ENCODE measurements around the gene C9orf85. TPM values are rescaled to one million over a fixed set of nuclear protein-coding genes. Genes with fewer than 3 reads are reported as not detected.
A peak's percentile ranks its signal among the peaks of the same experiment; 100 is the strongest.

C9orf85 gene
- total and polyA plus RNA-seq, 9 of the 15 experiments (the other 6 are each of a cell fraction or from before 2014, with no cell fraction given), result 6.7 to 17.6 (median 13.0) TPM

GRCh38 chr9:72005451-72005850 is 94.0 kb downstream of the C9orf85 start:
- Histone ChIP-seq H3K36me3 (ENCODE audit: control insufficient read depth, insufficient read depth, low read length) (no peaks in the 10 kb centered on the region), H3K27me3 (ENCODE audit: control insufficient read depth in 2 of 2, insufficient read depth in 2 of 2, low read length in 2 of 2) (peaks cover 0 to 14% of the 10 kb centered on the region in 2 experiments; a peak in 2 of 5 replicates), H3K27ac (ENCODE audit: extremely low read depth, low read depth, low read length) (no peak overlapping the region), H3K79me2 (ENCODE audit: control insufficient read depth, insufficient read depth, low read length) (no peaks in the 10 kb centered on the region), H3K4me3 (no peak overlapping the region), H3K4me1 (replicated peaks in 1 of 2; ENCODE audit: control insufficient read depth in 2 of 2, insufficient read depth in 2 of 2, low read length in 2 of 2) (peaks cover 0 to 4% of the 10 kb centered on the region in 2 experiments; a peak in 2 of 5 replicates), H3K4me2 (ENCODE audit: insufficient read depth, low read length) (no peak overlapping the region), H3K9ac (ENCODE audit: insufficient read depth in 1 of 2, low read depth in 2 of 2, low read length in 2 of 2) (no peak overlapping the region), H4K20me1 (replicated peaks; ENCODE audit: control insufficient read depth, insufficient read depth, low read length) (no peaks in the 10 kb centered on the region), H3K9me3 (replicated peaks; ENCODE audit: control insufficient read depth, insufficient read depth, low read depth, low read length) (no peaks in the 10 kb centered on the region), H2AFZ (ENCODE audit: low read depth, low read length) (no peak overlapping the region), H3K9me1 (ENCODE audit: control insufficient read depth, insufficient read depth, low read length) (no peaks in the 10 kb centered on the region)
- TF ChIP-seq NR2C1 (IDR thresholded peaks at IDR 0.05) (no peak), NR2C1 (tag; IDR thresholded peaks at IDR 0.05) (no peak), ZNF316 (IDR thresholded peaks at IDR 0.05) (peak; percentile 32; the same call in 1 of the 2 replicates), ZNF695 (CRISPR knock-in tag; IDR thresholded peaks at IDR 0.05) (no peak), C11orf30 (IDR thresholded peaks at IDR 0.05; ENCODE audit: low read depth) (peak; percentile 9; the same call in 1 of the 2 replicates)
- ATAC-seq, result no peak
- no peak for FAIRE-seq
- DNase-seq (ENCODE audit: extremely low read depth in 1 of 4, low spot score in 3 of 4), result no peak
- in situ Hi-C loops (cut with MboI) (loop anchor here (25.0 kb wide), 1 partner anchor 718 kb away; no protein-coding TSS in a partner anchor), intact Hi-C loops (cut with micrococcal nuclease) (no loop called here)
- no TSS peak for BruUV-seq (replicated peaks)
- CTCF ChIA-PET (ENCODE audit: low intra/inter-chr PET ratio), result no interaction called here
- POLR2A ChIA-PET, result no interaction called here

- Histone ChIP-seq H3K4me2 (ENCODE audit: insufficient read depth, low read length) (no peak overlapping the region), H3K4me3 (no peak overlapping the region), H3K79me2 (ENCODE audit: control insufficient read depth, insufficient read depth, low read length) (no peaks in the 10 kb centered on the region), H3K4me1 (replicated peaks in 1 of 2; ENCODE audit: control insufficient read depth in 2 of 2, insufficient read depth in 2 of 2, low read length in 2 of 2) (peaks cover 0 to 4% of the 10 kb centered on the region in 2 experiments; a peak in 2 of 5 replicates), H4K20me1 (replicated peaks; ENCODE audit: control insufficient read depth, insufficient read depth, low read length) (no peaks in the 10 kb centered on the region), H3K27me3 (ENCODE audit: control insufficient read depth in 2 of 2, insufficient read depth in 2 of 2, low read length in 2 of 2) (peaks cover 0 to 18% of the 10 kb centered on the region in 2 experiments; a peak in 2 of 5 replicates), H3K9me3 (replicated peaks; ENCODE audit: control insufficient read depth, insufficient read depth, low read depth, low read length) (no peaks in the 10 kb centered on the region), H3K27ac (ENCODE audit: extremely low read depth, low read depth, low read length) (no peak overlapping the region), H2AFZ (ENCODE audit: low read depth, low read length) (no peak overlapping the region), H3K36me3 (ENCODE audit: control insufficient read depth, insufficient read depth, low read length) (no peaks in the 10 kb centered on the region), H3K9ac (ENCODE audit: insufficient read depth in 1 of 2, low read depth in 2 of 2, low read length in 2 of 2) (no peak overlapping the region), H3K9me1 (ENCODE audit: control insufficient read depth, insufficient read depth, low read length) (no peaks in the 10 kb centered on the region)
- no peak for DNase-seq (ENCODE audit: extremely low read depth in 1 of 4, low spot score in 3 of 4)
- CTCF ChIA-PET (ENCODE audit: low intra/inter-chr PET ratio), result interaction anchor here (0.7 kb wide), 1 partner anchor 17 kb away, joined by 4 read pairs; no protein-coding TSS in a partner anchor
- in situ Hi-C loops (cut with MboI) (loop anchor here (25.0 kb wide), 1 partner anchor 719 kb away; no protein-coding TSS in a partner anchor), intact Hi-C loops (cut with micrococcal nuclease) (no loop called here)
- BruUV-seq (replicated peaks), result no TSS peak
- 0% methylated on average over 5 of the region's 5 CpGs for WGBS (ENCODE audit: insufficient coverage, low coverage, missing lambda C conversion rate)
- no peak for FAIRE-seq
- ATAC-seq, result no peak
- POLR2A ChIA-PET, result no interaction called here
- TF ChIP-seq CREB1 (IDR thresholded peaks at IDR 0.05), result no peak
- TF ChIP-seq CREB1 (CRISPR knock-in tag; IDR thresholded peaks at IDR 0.05), result no peak
- TF ChIP-seq ELF1 (tag; IDR thresholded peaks at IDR 0.05), result no peak
- TF ChIP-seq ZBTB49 (CRISPR knock-in tag; IDR thresholded peaks at IDR 0.05; ENCODE audit: borderline replicate concordance), result no peak
- no peak for TF ChIP-seq HDAC3 (IDR thresholded peaks at IDR 0.05; ENCODE audit: borderline replicate concordance, partially characterized antibody)
- no peak for TF ChIP-seq FOXK1 (CRISPR knock-in tag; IDR thresholded peaks at IDR 0.05; ENCODE audit: borderline replicate concordance)
- TF ChIP-seq E2F8 (IDR thresholded peaks at IDR 0.05; ENCODE audit: low read depth, partially characterized antibody), result no peak
- TF ChIP-seq TEAD1 (CRISPR knock-in tag; IDR thresholded peaks at IDR 0.05), result no peak
Observed at GRCh38 chr9:72006501-72006900, 95.1 kb downstream of the C9orf85 start.
